GM12891 (cell line): ENCODE measurements around the gene NBPF1.
"Not testable (repeated sequence)": the region's sequence is repeated elsewhere in the genome, so short reads cannot be mapped to it uniquely, and the experiment has no call there.

Experiments
- POLR2A ChIP-seq: IDR thresholded peaks from 2 replicates; pipeline ENCODE4 v1.6.1; 2011; ENCODE audit warnings: low read depth, low read length, control low read depth
- POLR2AphosphoS5 ChIP-seq: IDR thresholded peaks from 2 replicates; pipeline ENCODE4 v1.6.1; 2011; ENCODE audit warnings: low read depth, low read length, control low read depth
- TAF1 ChIP-seq: IDR thresholded peaks from 2 replicates; pipeline ENCODE4 v1.6.1; 2011; ENCODE audit warnings: low read depth, low read length, control low read depth

DNA sequence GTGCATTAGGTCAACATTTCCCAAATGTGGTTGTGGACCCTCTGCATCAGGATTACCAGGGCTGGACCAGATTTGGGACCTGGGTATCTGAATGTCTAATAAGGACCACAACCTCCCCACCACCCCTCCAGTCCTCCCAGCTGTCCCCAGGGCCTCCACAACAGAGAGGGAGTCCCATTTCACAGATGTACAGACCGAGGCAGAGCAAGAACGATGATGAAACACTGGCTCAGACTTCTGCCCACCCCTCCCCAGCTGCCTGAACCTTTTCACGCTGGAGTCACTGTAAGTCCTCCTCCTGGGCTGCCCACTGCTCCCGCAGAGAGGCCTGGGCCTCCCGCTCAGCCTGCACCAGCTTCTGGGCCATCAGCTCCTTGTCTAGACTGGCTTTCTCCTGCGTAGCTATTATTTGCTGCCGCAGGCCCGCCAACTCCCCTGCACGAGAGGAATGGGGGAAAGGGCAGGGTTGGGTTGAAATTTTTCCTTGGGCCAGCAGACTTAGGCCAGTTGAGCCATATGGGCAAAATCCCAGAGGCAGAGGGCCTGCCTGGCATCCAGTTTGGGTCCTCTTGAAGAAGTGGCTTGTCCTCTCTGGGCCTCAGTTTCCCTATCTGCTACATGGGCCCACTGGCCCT is 8.4 kb upstream of the NBPF1 start:
- TF ChIP-seq POLR2AphosphoS5, POLR2A, TAF1: not testable (repeated sequence)
